ENCODE results near the gene CD300LG.
A peak's percentile ranks its signal among the peaks of the same experiment; 100 is the strongest.

DNA sequence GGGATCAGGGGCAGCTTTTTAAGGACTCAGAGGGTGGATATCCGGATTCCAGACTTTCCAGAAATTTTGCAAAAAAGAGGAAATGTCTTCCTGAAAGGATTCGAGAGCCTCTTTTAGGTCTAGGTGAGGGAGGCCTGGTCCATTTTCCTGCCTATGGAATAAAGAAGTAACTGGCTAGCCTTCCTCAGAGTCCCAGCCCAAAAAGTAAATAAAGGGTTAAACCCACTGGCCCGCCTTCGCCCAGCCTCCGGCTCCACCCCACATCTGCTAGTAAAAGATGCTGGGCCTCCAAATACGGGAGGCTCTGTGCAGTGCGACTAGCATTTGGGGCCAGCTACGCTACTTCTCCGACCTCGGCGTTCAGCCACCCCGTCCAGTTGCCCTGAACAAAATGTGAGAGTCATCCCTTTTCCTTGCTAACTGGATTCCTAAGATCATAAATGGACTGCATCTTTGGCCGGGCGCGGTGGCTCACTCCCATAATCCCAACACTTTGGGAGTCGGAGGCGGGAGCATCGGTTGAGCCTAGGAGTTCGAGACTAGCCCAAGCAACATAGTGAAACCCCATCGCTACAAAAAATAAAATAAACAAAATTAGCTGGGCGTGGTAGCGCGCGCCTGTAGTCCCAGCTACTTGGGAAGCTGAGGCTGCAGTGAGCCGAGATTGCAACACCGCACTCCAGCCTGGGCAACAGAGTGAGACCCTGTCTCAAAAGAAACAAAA is 61.2 kb downstream of the CD300LG start:
- TF ChIP-seq, protein P1, sequence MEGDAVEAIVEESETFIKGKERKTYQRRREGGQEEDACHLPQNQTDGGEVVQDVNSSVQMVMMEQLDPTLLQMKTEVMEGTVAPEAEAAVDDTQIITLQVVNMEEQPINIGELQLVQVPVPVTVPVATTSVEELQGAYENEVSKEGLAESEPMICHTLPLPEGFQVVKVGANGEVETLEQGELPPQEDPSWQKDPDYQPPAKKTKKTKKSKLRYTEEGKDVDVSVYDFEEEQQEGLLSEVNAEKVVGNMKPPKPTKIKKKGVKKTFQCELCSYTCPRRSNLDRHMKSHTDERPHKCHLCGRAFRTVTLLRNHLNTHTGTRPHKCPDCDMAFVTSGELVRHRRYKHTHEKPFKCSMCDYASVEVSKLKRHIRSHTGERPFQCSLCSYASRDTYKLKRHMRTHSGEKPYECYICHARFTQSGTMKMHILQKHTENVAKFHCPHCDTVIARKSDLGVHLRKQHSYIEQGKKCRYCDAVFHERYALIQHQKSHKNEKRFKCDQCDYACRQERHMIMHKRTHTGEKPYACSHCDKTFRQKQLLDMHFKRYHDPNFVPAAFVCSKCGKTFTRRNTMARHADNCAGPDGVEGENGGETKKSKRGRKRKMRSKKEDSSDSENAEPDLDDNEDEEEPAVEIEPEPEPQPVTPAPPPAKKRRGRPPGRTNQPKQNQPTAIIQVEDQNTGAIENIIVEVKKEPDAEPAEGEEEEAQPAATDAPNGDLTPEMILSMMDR (conservative IDR thresholded peaks at IDR 0.05; ENCODE audit: low read depth in 2 of 2), result no peak
- TF ChIP-seq POLR2AphosphoS5 (IDR thresholded peaks at IDR 0.05; ENCODE audit: low read depth) (no peak; the same call in 1 of the 2 replicates), CREB1 (CRISPR knock-in tag; IDR thresholded peaks at IDR 0.05; ENCODE audit: low read depth) (no peak), EZH2 (IDR thresholded peaks at IDR 0.05; ENCODE audit: low read depth, unreplicated experiment) (peak; percentile 30), ZNF331 (CRISPR knock-in tag; IDR thresholded peaks at IDR 0.05; ENCODE audit: low read depth) (no peak), JUNB (IDR thresholded peaks at IDR 0.05; ENCODE audit: unreplicated experiment) (no peak), NANOG (IDR thresholded peaks at IDR 0.05; ENCODE audit: borderline replicate concordance) (no peak), EZH2phosphoT487 (IDR thresholded peaks at IDR 0.05; ENCODE audit: unreplicated experiment) (no peak), ZNF114 (CRISPR knock-in tag; IDR thresholded peaks at IDR 0.05) (no peak)
- TF ChIP-seq, protein P2, sequence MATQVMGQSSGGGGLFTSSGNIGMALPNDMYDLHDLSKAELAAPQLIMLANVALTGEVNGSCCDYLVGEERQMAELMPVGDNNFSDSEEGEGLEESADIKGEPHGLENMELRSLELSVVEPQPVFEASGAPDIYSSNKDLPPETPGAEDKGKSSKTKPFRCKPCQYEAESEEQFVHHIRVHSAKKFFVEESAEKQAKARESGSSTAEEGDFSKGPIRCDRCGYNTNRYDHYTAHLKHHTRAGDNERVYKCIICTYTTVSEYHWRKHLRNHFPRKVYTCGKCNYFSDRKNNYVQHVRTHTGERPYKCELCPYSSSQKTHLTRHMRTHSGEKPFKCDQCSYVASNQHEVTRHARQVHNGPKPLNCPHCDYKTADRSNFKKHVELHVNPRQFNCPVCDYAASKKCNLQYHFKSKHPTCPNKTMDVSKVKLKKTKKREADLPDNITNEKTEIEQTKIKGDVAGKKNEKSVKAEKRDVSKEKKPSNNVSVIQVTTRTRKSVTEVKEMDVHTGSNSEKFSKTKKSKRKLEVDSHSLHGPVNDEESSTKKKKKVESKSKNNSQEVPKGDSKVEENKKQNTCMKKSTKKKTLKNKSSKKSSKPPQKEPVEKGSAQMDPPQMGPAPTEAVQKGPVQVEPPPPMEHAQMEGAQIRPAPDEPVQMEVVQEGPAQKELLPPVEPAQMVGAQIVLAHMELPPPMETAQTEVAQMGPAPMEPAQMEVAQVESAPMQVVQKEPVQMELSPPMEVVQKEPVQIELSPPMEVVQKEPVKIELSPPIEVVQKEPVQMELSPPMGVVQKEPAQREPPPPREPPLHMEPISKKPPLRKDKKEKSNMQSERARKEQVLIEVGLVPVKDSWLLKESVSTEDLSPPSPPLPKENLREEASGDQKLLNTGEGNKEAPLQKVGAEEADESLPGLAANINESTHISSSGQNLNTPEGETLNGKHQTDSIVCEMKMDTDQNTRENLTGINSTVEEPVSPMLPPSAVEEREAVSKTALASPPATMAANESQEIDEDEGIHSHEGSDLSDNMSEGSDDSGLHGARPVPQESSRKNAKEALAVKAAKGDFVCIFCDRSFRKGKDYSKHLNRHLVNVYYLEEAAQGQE (IDR thresholded peaks at IDR 0.05; ENCODE audit: unreplicated experiment), result no peak
- TF ChIP-seq, protein P3, sequence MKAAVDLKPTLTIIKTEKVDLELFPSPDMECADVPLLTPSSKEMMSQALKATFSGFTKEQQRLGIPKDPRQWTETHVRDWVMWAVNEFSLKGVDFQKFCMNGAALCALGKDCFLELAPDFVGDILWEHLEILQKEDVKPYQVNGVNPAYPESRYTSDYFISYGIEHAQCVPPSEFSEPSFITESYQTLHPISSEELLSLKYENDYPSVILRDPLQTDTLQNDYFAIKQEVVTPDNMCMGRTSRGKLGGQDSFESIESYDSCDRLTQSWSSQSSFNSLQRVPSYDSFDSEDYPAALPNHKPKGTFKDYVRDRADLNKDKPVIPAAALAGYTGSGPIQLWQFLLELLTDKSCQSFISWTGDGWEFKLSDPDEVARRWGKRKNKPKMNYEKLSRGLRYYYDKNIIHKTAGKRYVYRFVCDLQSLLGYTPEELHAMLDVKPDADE (IDR thresholded peaks at IDR 0.05), result no peak

Data from GM23338 (cell line).